K562 (cell line): ENCODE results near the gene HDAC9.

Experiments used
- AFF4 ChIP-seq: sonication (generic); formaldehyde crosslinking; IDR thresholded peaks from 2 replicates; pipeline ENCODE4 v1.8.0; 2023; ENCODE audit warnings: mild to moderate bottlenecking, missing genetic modification reagents
- ELF4 ChIP-seq: fragments of 450-650 bp; formaldehyde crosslinking; IDR thresholded peaks from 2 replicates; pipeline ENCODE4 v1.4.0; 2022; ENCODE audit warnings: missing genetic modification characterization
- FOS ChIP-seq: IDR thresholded peaks from 3 replicates; pipeline ENCODE4 v1.6.1; 2011; ENCODE audit not compliant: insufficient read length; ENCODE audit errors: extremely low read depth
- KDM1A ChIP-seq, 2 experiments: fragments of 450-650 bp; IDR thresholded peaks; 2 replicates each; pipeline ENCODE4 v1.6.1; 2016; ENCODE audit warnings: mild to moderate bottlenecking in 2 of 2
- KLF13 ChIP-seq: fragments of 450-650 bp; IDR thresholded peaks from 2 replicates; pipeline ENCODE4 v1.6.1; 2016; ENCODE audit warnings: missing genetic modification characterization, low read depth, mild to moderate bottlenecking, missing compliant biosample characterization, moderate library complexity, borderline replicate concordance
- MAFF ChIP-seq: IDR thresholded peaks from 2 replicates; pipeline ENCODE4 v1.6.1; 2012; ENCODE audit warnings: low read length, improper control_type of control experiment
- MLX ChIP-seq, 2 experiments: fragments of 450-650 bp in 1 of 2; sonication (generic) in 1 of 2; formaldehyde crosslinking; conservative IDR thresholded peaks; 2 replicates each; pipeline versions ENCODE4 v1.4.0 to v1.8.1; 2020 to 2022; ENCODE audit warnings: mild to moderate bottlenecking in 1 of 2, missing genetic modification reagents in 1 of 2
- NFYB ChIP-seq: IDR thresholded peaks from 2 replicates; pipeline ENCODE4 v1.6.1; 2011; ENCODE audit warnings: mild to moderate bottlenecking, moderate library complexity; ENCODE audit not compliant: insufficient read length; ENCODE audit errors: extremely low read depth
- RNF2 ChIP-seq: sonication (generic); IDR thresholded peaks from 2 replicates; pipeline ENCODE4 v1.6.1; 2016
- SMARCE1 ChIP-seq: fragments of 450-650 bp; IDR thresholded peaks from 2 replicates; pipeline ENCODE4 v1.7.1; 2016; ENCODE audit warnings: mild to moderate bottlenecking
- ZBTB26 ChIP-seq: fragments of 450-650 bp; formaldehyde crosslinking; IDR thresholded peaks from 2 replicates; pipeline ENCODE4 v1.4.0; 2022; ENCODE audit warnings: missing genetic modification characterization
- ZNF766 ChIP-seq: fragments of 200-800 bp; sonication (Bioruptor generic); conservative IDR thresholded peaks from 2 replicates; pipeline ENCODE4 v1.6.1; 2016; ENCODE audit warnings: missing genetic modification characterization, missing compliant biosample characterization
- TF ChIP-seq, protein P1 (sequence below), 3 experiments: IDR thresholded peaks in 2 of 3; conservative IDR thresholded peaks in 1 of 3; 2 replicates each; pipeline ENCODE4 v1.5.1; 2011 to 2012; ENCODE audit warnings: low read length in 3 of 3, mild to moderate bottlenecking in 3 of 3, control low read depth in 2 of 3, improper control_type of control experiment in 1 of 3, inconsistent platforms in 1 of 3, low read depth in 1 of 3, mixed read lengths in 1 of 3, moderate library complexity in 1 of 3; ENCODE audit not compliant: insufficient read depth in 2 of 3

DNA sequence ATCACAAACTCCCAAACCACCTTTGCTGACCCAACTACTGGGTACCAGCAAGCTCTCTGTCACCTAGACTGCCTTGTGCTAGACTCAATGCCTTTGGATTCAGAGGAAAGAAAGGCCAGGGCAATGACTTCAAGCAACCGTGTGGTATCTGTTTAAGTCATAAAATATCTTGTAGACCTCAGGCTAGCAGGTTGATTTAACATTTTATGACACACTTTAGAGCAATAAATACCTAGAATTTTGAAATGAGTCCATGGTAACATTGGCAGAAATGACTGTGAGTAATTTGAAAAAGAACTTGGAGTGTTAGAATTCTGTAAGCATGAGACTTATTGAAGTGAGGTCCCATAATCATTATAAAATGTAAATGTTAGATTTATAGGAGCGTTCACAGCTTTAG, 534.7 kb downstream of the HDAC9 start:
- TF ChIP-seq ELF4 (CRISPR knock-in tag) = no peak
- TF ChIP-seq NFYB = no peak
- no peak for TF ChIP-seq KDM1A (IDR thresholded peaks at IDR 0.05)
- no peak for TF ChIP-seq AFF4 (CRISPR knock-in tag)
- no peak for TF ChIP-seq FOS
- no peak for TF ChIP-seq MAFF
- no peak for TF ChIP-seq KLF13 (tag)
- TF ChIP-seq, protein P1, sequence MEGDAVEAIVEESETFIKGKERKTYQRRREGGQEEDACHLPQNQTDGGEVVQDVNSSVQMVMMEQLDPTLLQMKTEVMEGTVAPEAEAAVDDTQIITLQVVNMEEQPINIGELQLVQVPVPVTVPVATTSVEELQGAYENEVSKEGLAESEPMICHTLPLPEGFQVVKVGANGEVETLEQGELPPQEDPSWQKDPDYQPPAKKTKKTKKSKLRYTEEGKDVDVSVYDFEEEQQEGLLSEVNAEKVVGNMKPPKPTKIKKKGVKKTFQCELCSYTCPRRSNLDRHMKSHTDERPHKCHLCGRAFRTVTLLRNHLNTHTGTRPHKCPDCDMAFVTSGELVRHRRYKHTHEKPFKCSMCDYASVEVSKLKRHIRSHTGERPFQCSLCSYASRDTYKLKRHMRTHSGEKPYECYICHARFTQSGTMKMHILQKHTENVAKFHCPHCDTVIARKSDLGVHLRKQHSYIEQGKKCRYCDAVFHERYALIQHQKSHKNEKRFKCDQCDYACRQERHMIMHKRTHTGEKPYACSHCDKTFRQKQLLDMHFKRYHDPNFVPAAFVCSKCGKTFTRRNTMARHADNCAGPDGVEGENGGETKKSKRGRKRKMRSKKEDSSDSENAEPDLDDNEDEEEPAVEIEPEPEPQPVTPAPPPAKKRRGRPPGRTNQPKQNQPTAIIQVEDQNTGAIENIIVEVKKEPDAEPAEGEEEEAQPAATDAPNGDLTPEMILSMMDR (IDR thresholded peaks at IDR 0.05 in 2 of 3, conservative IDR thresholded peaks at IDR 0.05 in 1 of 3; ENCODE audit: insufficient read depth in 2 of 3, low read depth in 1 of 3, low read length in 3 of 3) = no peak
- no peak for TF ChIP-seq MLX (CRISPR knock-in tag; conservative IDR thresholded peaks at IDR 0.05)
- no peak for TF ChIP-seq ZBTB26 (CRISPR knock-in tag)
- TF ChIP-seq SMARCE1 = no peak
- no peak for TF ChIP-seq ZNF766 (CRISPR knock-in tag)
- TF ChIP-seq RNF2 = no peak
